KMS-11 (cell line): Measurements from ENCODE around the gene HSPA12A.

ENCODE experiments used
- H2AFZ ChIP-seq: fragments of 200-600 bp; sonication (generic); 2 replicates; pipeline ENCODE4 v1.6.1; 2016; ENCODE audit warnings: antibody characterized with exemption, mixed run types, low read depth
- H3K27ac ChIP-seq: fragments of 200-600 bp; sonication (generic); 2 replicates; pipeline ENCODE4 v1.6.1; 2016; ENCODE audit warnings: mild to moderate bottlenecking, mixed run types
- H3K27me3 ChIP-seq: fragments of 200-600 bp; sonication (generic); 2 replicates; pipeline ENCODE4 v1.6.1; 2017; ENCODE audit warnings: mild to moderate bottlenecking, low read depth, mixed run types, moderate library complexity; ENCODE audit not compliant: insufficient read depth
- H3K36me3 ChIP-seq: fragments of 200-600 bp; sonication (generic); 2 replicates; pipeline ENCODE4 v1.6.1; 2017; ENCODE audit warnings: mild to moderate bottlenecking, mixed run types; ENCODE audit not compliant: insufficient read depth
- H3K4me1 ChIP-seq: fragments of 200-600 bp; sonication (generic); 2 replicates; pipeline ENCODE4 v1.6.1; 2016; ENCODE audit warnings: mild to moderate bottlenecking, low read depth, mixed run types; ENCODE audit not compliant: poor library complexity, severe bottlenecking
- H3K4me2 ChIP-seq: fragments of 200-600 bp; sonication (generic); 2 replicates; pipeline ENCODE4 v1.7.0; 2016; ENCODE audit warnings: mild to moderate bottlenecking, mixed run types
- H3K4me3 ChIP-seq: fragments of 200-600 bp; sonication (generic); IDR thresholded peaks from 2 replicates; pipeline ENCODE4 v1.6.1; 2017; ENCODE audit warnings: low read depth, low read length, mixed read lengths; ENCODE audit not compliant: insufficient read depth
- H3K79me2 ChIP-seq: fragments of 200-600 bp; sonication (generic); 2 replicates; pipeline ENCODE4 v1.6.1; 2016; ENCODE audit warnings: low read depth, mixed run types; ENCODE audit not compliant: insufficient read depth
- H3K9ac ChIP-seq: fragments of 200-600 bp; sonication (generic); 2 replicates; pipeline ENCODE4 v1.6.1; 2016; ENCODE audit warnings: mild to moderate bottlenecking, mixed run types
- H4K20me1 ChIP-seq: fragments of 200-600 bp; sonication (generic); 2 replicates; pipeline ENCODE4 v1.6.1; 2016; ENCODE audit warnings: mild to moderate bottlenecking, mixed run types; ENCODE audit not compliant: insufficient read depth
- CTCF ChIP-seq: fragments of 200-600 bp; sonication (generic); conservative IDR thresholded peaks from 2 replicates; pipeline ENCODE4 v1.6.1; 2017; ENCODE audit warnings: low read depth, mild to moderate bottlenecking, antibody characterized with exemption, low read length, moderate library complexity, mixed read lengths

Gene HSPA12A

DNA sequence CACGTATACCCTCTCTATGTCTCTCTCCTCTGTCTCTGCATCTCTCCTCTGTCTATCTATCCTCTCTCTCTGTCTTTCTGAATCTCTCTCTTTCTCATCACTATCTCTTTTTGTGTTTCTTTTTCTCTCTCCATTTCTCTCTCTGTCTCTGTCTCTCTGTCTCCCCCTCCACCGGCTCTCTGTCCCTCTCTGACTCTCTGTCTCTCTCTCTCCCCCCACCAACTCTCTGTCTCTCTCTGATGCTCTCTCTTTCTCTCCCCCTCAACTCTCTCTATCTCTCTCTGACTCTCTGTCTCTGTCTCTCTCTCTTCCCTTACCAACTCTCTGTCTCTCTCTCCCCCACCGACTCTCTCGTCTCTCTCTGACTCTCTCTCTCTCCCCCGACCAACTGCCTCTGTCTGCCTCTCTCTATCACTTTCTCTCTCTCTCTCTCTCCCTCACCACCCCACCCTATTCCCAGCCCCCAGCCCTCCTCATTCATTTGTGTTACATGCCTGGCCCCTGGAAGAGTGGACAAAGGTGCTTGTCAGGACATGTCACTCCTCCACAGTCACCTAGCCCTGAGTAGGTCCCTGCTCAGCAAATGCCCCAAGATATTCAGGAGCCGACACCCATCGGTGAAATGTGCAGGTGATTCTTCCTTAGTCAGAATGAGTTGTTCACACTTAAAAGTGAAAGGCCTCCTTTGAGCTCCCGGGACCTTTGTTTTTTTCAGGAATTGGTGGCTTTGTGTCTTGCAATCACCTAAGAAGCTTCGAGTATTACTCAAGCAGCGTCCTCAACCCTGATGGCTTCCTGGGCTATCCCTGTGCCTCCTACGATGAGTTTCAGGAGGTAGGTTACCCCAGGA is 108.0 kb downstream of the HSPA12A start:
- no peaks in the 10 kb centered on the region for H4K20me1 ChIP-seq
- no peak overlapping the region for H3K4me3 ChIP-seq

DNA sequence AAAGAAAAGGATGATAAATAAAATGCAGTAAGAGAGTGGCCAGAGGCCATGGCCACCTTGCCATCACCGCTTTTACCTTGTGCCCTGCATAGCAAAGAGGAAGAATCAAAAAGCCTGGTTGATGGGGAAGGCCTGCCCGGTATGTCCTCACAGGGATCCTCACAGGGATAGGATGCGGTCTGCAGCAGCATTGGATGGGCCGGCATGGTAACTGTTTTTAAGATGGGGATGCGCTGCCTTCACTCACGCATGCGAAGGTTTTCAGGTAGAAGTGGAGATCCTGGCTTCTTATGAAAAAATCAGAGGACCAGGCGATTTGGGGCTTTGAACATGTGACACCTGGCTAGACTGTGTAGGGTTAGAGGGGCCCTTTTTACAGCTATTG is 109.2 kb downstream of the HSPA12A start:
- Histone ChIP-seq H3K79me2 (no peaks in the 10 kb centered on the region), H3K27ac (no peak overlapping the region), H4K20me1 (no peaks in the 10 kb centered on the region), H2AFZ (no peak overlapping the region), H3K36me3 (no peaks in the 10 kb centered on the region), H3K4me2 (no peak overlapping the region), H3K4me1 (no peaks in the 10 kb centered on the region), H3K27me3 (no peaks in the 10 kb centered on the region), H3K4me3 (no peak overlapping the region), H3K9ac (no peak overlapping the region)
- no peak for TF ChIP-seq CTCF

More for the DNA sequence above, 108.0 kb downstream of the HSPA12A start:
- Histone ChIP-seq H3K79me2 (no peaks in the 10 kb centered on the region), H3K9ac (no peak overlapping the region), H2AFZ (no peak overlapping the region), H3K36me3 (no peaks in the 10 kb centered on the region), H3K27ac (no peak overlapping the region), H3K4me2 (no peak overlapping the region), H3K27me3 (no peaks in the 10 kb centered on the region), H3K4me1 (no peaks in the 10 kb centered on the region)
- TF ChIP-seq CTCF, result no peak

GRCh38 chr10:116632596-116633215 is 109.7 kb downstream of the HSPA12A start:
- no peak overlapping the region for H3K9ac ChIP-seq
- H4K20me1 ChIP-seq, result no peaks in the 10 kb centered on the region
- no peak overlapping the region for H3K4me3 ChIP-seq
- no peak overlapping the region for H3K27ac ChIP-seq
- H3K4me1 ChIP-seq, result no peaks in the 10 kb centered on the region
- H3K27me3 ChIP-seq, result no peaks in the 10 kb centered on the region
- no peaks in the 10 kb centered on the region for H3K36me3 ChIP-seq
- no peak for TF ChIP-seq CTCF
- H2AFZ ChIP-seq, result no peak overlapping the region
- no peaks in the 10 kb centered on the region for H3K79me2 ChIP-seq
- H3K4me2 ChIP-seq, result no peak overlapping the region

DNA sequence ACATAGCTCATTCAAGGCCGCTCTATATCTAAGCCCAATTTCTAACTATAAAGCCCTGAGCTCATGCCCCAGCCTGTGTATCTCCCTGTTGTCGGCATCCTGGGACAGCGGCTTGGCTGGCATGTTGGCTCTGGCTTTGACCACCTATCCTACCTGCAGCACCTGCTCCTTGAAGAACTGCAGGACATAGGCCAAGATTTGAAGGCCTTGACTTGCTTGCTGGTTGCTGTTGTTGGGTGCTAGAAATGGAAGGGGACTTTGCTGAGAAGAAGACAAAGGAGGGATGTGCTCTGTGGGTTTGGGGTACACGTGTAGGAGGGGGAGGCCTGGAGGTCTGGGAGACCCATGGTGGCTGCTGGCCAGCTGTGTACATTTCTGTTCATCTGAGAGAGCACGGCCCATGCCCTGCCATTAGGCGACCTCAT is 110.5 kb downstream of the HSPA12A start:
- no peak overlapping the region for H3K4me2 ChIP-seq
- no peaks in the 10 kb centered on the region for H3K27me3 ChIP-seq
- no peak overlapping the region for H3K4me3 ChIP-seq
- H3K79me2 ChIP-seq, result no peaks in the 10 kb centered on the region
- no peaks in the 10 kb centered on the region for H3K36me3 ChIP-seq
- no peak overlapping the region for H3K9ac ChIP-seq
- H3K4me1 ChIP-seq, result no peaks in the 10 kb centered on the region
- H3K27ac ChIP-seq, result no peak overlapping the region
- no peaks in the 10 kb centered on the region for H4K20me1 ChIP-seq
- TF ChIP-seq CTCF, result no peak
- no peak overlapping the region for H2AFZ ChIP-seq
